ENCODE data around the gene GRPEL2.

GRCh38 chr5:149378241-149378820, 33.0 kb downstream of the GRPEL2 start:
- TF ChIP-seq CTCF (IDR thresholded peaks at IDR 0.05; ENCODE audit: borderline replicate concordance, extremely low read depth, low read length, poor library complexity, severe bottlenecking) (no peak), EZH2 (IDR thresholded peaks at IDR 0.05; ENCODE audit: borderline replicate concordance, low read depth, low read length, severe bottlenecking) (no peak)

All from DND-41 (cell line).